Kidney (tissue), 14 donors: ENCODE results near the gene CD84. TPM values are rescaled to one million over a fixed set of nuclear protein-coding genes. Genes with fewer than 3 reads are reported as not detected.

Experiments
- DNase-seq, 5 donors: peaks; one replicate each; pipeline ENCODE4 v3.0.0-alpha.2; 2013 to 2020
- FAIRE-seq: peaks from 2 replicates; lab custom pipeline; 2012; peaks lifted over from hg19 to GRCh38; lab: Jason Lieb, UNC
- H3K27ac ChIP-seq, 2 donors: one replicate each; pipeline ENCODE4 v1.7.0; 2013; ENCODE audit warnings: low read depth in 2 of 2, low read length in 2 of 2, inconsistent platforms in 1 of 2
- H3K27me3 ChIP-seq: one replicate; pipeline ENCODE4 v1.7.1; 2013; ENCODE audit warnings: low read length, inconsistent platforms; ENCODE audit not compliant: control insufficient read depth, insufficient read depth
- H3K36me3 ChIP-seq, 3 donors: one replicate each; pipeline versions ENCODE4 v1.7.0 to v1.7.1; 2013; ENCODE audit warnings: low read length in 3 of 3, control low read depth in 1 of 3, inconsistent platforms in 1 of 3; ENCODE audit not compliant: insufficient read depth in 3 of 3, control insufficient read depth in 2 of 3
- H3K4me1 ChIP-seq, 3 donors: one replicate each; pipeline versions ENCODE4 v1.7.0 to v1.7.1; 2013; ENCODE audit warnings: low read length in 3 of 3, inconsistent platforms in 1 of 3, low read depth in 1 of 3; ENCODE audit not compliant: control insufficient read depth in 2 of 3, insufficient read depth in 2 of 3
- H3K4me3 ChIP-seq, 3 donors: one replicate each; pipeline versions ENCODE4 v1.7.0 to v1.8.1; 2013; ENCODE audit warnings: low read length in 3 of 3, control low read depth in 1 of 3, inconsistent platforms in 1 of 3
- H3K9ac ChIP-seq, 3 donors: one replicate each; pipeline versions ENCODE4 v1.7.0 to v1.7.1; 2013; ENCODE audit warnings: low read length in 3 of 3, control low read depth in 1 of 3, inconsistent platforms in 1 of 3
- H3K9me3 ChIP-seq, 3 donors: one replicate each; pipeline versions ENCODE4 v1.7.0 to v1.7.1; 2013; ENCODE audit warnings: low read length in 3 of 3, control low read depth in 1 of 3, inconsistent platforms in 1 of 3; ENCODE audit not compliant: control insufficient read depth in 2 of 3, insufficient read depth in 1 of 3
- CTCF ChIP-seq: IDR thresholded peaks from 3 replicates; pipeline ENCODE4 v1.5.1; 2012; ENCODE audit warnings: mild to moderate bottlenecking, moderate library complexity, borderline replicate concordance; ENCODE audit not compliant: insufficient read depth; ENCODE audit errors: extremely low read depth
- intact Hi-C: fragments of 100-400 bp; cut with DNase I; formaldehyde crosslinking; loops from one replicate; pipeline ENCODE4 v1.11.1; 2022
- polyA plus RNA-seq: library from polyadenylated mRNA; stranded (reverse); fragments of 350-450 nt; fragmentation: Illumina TruSeq; extraction: RNeasy Lipid Tissue Mini Kit (QIAGEN cat#74804); gene quantifications from one replicate; pipeline ENCODE4 v1.2.3, GENCODE V29; 2014; ENCODE audit warnings: low read depth, low replicate concordance; ENCODE audit not compliant: insufficient read depth
- total RNA-seq: library from RNA; stranded (reverse); fragmentation: NEBNext Ultra II Directional; extraction: Animal tissue kit (Norgen Biotek cat#: 25700); gene quantifications from one replicate; pipeline ENCODE4 v1.2.1, GENCODE V29; 2021
- donor health status: control.
- donor health status: control.
- donor health status: control.
- donor health status: control.
- donor health status: control.
- donor health status: DM: yes; HTN: yes; CAD: no.
- donor health status: Normal renal cell carcinoma (clear cell type).

Gene CD84
- total and polyA plus RNA-seq, 2 donors from 2014 or later, result 0.30 to 17.5 TPM

GRCh38 chr1:160577671-160578070, 1.6 kb downstream of the CD84 start:
- H3K27ac ChIP-seq, result no peak overlapping the region
- H3K36me3 ChIP-seq, result no peaks in the 10 kb centered on the region
- DNase-seq, result no peak
- no peaks in the 10 kb centered on the region for H3K27me3 ChIP-seq
- no peak for FAIRE-seq
- TF ChIP-seq CTCF, result no peak
- H3K4me3 ChIP-seq, result no peak overlapping the region
- H3K4me1 ChIP-seq, result no peaks in the 10 kb centered on the region
- H3K9ac ChIP-seq, result no peak overlapping the region
- intact Hi-C loops, result no loop called here
- H3K9me3 ChIP-seq, result no peaks in the 10 kb centered on the region

- Histone ChIP-seq H3K36me3 (no peaks in the 10 kb centered on the region), H3K4me1 (no peaks in the 10 kb centered on the region), H3K27me3 (no peaks in the 10 kb centered on the region), H3K9ac (no peak overlapping the region), H3K27ac (no peak overlapping the region), H3K4me3 (no peak overlapping the region), H3K9me3 (no peaks in the 10 kb centered on the region)
- FAIRE-seq (no peak), DNase-seq (no peak)
- intact Hi-C loops, result no loop called here
- no peak for TF ChIP-seq CTCF
These were observed 2.4 kb downstream of the CD84 start for GRCh38 chr1:160576884-160577283.

GRCh38 chr1:160576390-160576789, 2.9 kb downstream of the CD84 start:
- Histone ChIP-seq H3K4me3 (no peak overlapping the region), H3K9me3 (no peaks in the 10 kb centered on the region), H3K27me3 (no peaks in the 10 kb centered on the region), H3K27ac (no peak overlapping the region), H3K4me1 (no peaks in the 10 kb centered on the region), H3K36me3 (no peaks in the 10 kb centered on the region), H3K9ac (no peak overlapping the region)
- no peak for DNase-seq
- intact Hi-C loops, result no loop called here
- no peak for TF ChIP-seq CTCF
- no peak for FAIRE-seq

GRCh38 chr1:160575112-160575664, 4.1 kb downstream of the CD84 start:
- H3K36me3 ChIP-seq, result no peaks in the 10 kb centered on the region
- DNase-seq (peak in 1 of 5 donors; percentile 4), FAIRE-seq (no peak)
- intact Hi-C loops, result no loop called here
- H3K4me1 ChIP-seq, result no peaks in the 10 kb centered on the region
- H3K27ac ChIP-seq, result no peak overlapping the region
- no peaks in the 10 kb centered on the region for H3K9me3 ChIP-seq
- H3K27me3 ChIP-seq, result no peaks in the 10 kb centered on the region
- H3K4me3 ChIP-seq, result no peak overlapping the region
- H3K9ac ChIP-seq, result no peak overlapping the region
- TF ChIP-seq CTCF, result no peak
